Activated CD4-positive, alpha-beta T cell treated with anti-CD3 and anti-CD28 coated beads, Interleukin-2, Interleukin-6, amounts not matched to agents 100 ng/mL and 50 ng/mL, durations not matched to agents 16 hours and 8 hours (primary cell): ENCODE measurements around the gene RHBDL1.

Experiments
- DNase-seq: peaks from one replicate; pipeline ENCODE4 v3.0.0-alpha.2; 2020

The RHBDL1 gene

GRCh38 chr16:658679-659571, 16.5 kb upstream of the RHBDL1 start:
- no peak for DNase-seq

GRCh38 chr16:659618-660017, 15.9 kb upstream of the RHBDL1 start:
- no peak for DNase-seq

GRCh38 chr16:660132-660458, 15.4 kb upstream of the RHBDL1 start:
- DNase-seq: no peak

- DNase-seq: peak; percentile 80
Measured at GRCh38 chr16:660459-661183, 14.8 kb upstream of the RHBDL1 start.

GRCh38 chr16:661184-661821, 14.2 kb upstream of the RHBDL1 start:
- DNase-seq: no peak

GRCh38 chr16:662095-662494, 13.4 kb upstream of the RHBDL1 start:
- no peak for DNase-seq

- no peak for DNase-seq
Measured at GRCh38 chr16:662597-662996, 12.9 kb upstream of the RHBDL1 start.

- DNase-seq: no peak
Measured at GRCh38 chr16:666572-666971, 8.9 kb upstream of the RHBDL1 start.

GRCh38 chr16:667113-667779, 8.2 kb upstream of the RHBDL1 start:
- DNase-seq: no peak

GRCh38 chr16:667780-668518, 7.5 kb upstream of the RHBDL1 start, which contains the start of gene RHOT2:
Gene RHOT2, plus strand, starts transcription at chr16:668132. Its CDS starts 68 bp downstream, at chr16:668200.
- peak; percentile 96 for DNase-seq

GRCh38 chr16:668519-669171, 6.8 kb upstream of the RHBDL1 start:
- DNase-seq: peak; percentile 30

- DNase-seq: no peak
Measured at GRCh38 chr16:669666-670065, 5.8 kb upstream of the RHBDL1 start.

GRCh38 chr16:670485-671352, 4.8 kb upstream of the RHBDL1 start:
- no peak for DNase-seq

- no peak for DNase-seq
Measured at GRCh38 chr16:671353-672131, 3.9 kb upstream of the RHBDL1 start.

GRCh38 chr16:672371-672770, 3.1 kb upstream of the RHBDL1 start:
- no peak for DNase-seq

GRCh38 chr16:672851-673250, 2.6 kb upstream of the RHBDL1 start:
- no peak for DNase-seq

GRCh38 chr16:673399-673991, 2.0 kb upstream of the RHBDL1 start:
- no peak for DNase-seq

GRCh38 chr16:674214-674881, 1.1 kb upstream of the RHBDL1 start:
- DNase-seq: no peak
